ENCODE measurements around the gene PCMTD2.
"Not testable (repeated sequence)": the region's sequence is repeated elsewhere in the genome, so short reads cannot be mapped to it uniquely, and the experiment has no call there.

PCMTD2 gene

DNA sequence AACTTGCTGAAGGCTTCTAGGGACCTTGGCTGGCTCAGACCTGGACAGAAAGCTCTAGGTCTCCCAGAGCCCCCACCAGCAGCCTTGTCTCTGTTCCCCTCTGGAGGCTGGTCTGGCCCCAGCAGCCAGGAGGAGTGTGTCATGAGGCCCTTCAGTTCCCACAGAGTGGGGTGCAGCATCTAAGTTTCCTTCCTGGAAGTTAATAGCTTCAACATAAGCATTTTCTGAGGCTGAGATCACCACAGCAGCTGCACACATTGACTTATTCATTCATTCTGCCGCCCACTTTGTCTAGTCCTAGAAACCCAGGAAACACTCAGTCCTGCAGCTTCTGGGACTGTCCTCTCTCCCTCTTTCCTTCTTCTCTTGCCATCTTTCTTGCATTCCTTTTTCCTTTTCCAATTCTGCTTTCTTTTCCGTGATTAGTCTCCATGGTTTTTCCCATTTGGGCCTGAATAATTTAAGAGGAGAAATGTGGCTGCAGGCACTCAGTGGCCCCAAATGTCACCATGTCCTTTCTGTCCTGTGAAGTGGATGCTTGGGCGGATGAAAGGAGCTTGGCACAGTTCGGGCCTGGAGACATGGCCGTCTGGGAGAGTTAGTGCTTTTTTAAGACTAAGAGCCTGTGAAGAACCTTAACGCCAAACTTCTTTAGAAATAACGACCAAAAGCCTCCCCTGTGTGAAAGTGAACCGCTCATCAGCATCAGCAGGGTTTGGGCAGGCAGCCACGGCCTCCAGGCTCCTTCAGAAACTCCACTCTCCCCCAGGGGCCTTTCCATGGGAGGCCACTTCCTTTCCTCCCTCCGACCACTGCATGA, 31.0 kb upstream of the PCMTD2 start:
- DNase-seq = no peak

DNA sequence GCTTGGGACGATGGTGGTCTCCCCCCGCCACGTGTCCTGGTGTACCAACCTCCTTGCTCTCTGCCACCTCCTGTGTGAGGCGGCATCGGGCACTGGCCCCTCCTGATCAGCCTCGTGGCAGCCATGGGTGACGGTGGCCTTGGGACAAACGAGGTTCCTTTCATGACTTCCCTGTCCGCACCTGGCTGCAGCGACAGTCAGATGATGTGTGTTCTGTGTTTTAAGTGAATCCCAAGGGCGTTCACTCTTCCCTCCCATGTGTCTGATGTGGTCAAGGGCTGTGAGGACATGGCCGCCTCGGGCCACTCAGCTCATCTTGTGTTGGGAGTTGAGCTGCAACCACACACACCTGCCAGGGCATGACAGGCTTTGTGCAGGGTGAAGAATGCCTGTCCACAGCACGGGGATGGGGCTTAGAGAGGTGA, 30.4 kb upstream of the PCMTD2 start:
- no peak for DNase-seq

DNA sequence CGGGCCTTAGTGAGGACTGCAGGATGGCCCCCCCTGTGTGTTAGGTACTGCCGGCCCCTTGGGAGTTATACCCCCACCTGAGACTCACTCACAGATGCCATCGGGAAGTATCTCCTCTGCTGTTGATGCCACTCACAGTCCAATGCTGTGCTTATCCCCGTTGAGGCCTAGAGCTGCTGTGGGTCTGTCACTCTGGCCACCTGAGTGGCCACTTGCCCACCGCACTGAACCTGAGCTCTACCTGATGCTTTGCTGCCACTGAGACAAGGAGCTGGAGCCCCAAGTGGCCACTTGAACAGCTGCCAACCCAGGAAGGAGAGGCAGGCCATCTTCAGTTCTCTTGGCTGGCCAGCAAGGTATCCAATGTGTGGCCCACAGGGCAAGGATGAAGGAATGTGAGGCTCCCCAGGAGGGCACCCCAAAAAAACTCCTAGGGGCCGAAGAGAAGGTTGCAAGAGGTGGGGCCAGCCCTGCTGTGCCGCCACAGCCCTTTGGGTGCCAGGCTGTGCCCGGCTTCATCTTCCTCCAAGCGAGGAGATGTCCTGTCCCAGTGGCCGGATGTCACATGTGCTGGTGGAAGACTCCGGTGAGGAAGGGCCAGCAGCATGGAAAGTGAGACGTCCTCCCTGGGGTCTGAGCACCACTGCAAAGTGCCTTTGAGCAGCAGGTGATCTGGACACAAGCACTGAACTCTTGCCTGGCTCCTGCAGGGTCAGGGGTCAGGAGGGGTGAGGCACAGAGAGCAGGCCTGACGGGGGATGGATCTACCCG, 29.5 kb upstream of the PCMTD2 start:
- DNase-seq = no peak

DNA sequence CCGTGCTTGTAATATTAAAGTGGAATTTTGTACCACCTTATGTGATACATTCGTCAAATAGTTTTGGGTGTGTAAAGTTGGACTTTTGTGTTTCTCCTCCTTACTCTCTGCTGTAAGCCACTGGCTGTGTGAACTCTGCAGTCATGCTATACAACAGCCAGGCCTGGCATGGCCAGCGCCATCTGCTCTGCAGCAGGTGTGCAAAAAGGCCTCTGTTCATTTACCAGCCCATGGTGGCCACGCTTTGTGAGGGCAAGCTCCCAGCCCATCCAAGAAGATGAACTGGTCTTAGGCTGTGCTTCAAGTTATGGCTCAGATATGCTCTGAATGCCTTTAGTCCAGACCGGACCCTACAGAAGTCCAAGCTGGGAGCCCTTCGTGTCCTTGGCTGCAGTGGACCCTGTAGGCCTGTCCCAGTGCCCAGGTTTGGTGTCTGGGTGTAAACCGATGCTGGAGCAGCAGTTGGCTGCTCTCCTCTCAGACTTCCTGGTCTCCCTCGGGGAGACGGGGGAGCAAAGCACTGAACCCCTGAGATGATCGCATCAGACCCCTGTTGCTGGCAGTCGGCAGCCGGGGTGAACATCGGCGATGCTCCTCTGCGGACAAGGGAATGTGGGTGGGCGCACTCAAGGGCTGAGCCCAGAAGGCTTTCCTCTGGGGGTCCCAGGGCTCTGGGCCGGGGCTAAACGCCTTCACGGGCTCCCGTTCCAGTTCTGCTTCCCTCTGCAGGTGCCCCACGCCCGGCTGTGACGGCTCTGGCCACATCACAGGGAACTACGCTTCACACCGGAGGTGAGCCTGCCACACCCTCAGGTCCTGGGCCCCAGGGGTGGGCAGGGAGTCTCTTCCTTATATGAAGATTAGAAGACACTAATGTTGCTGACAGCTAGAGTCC, 28.6 kb upstream of the PCMTD2 start:
- no peak for DNase-seq

DNA sequence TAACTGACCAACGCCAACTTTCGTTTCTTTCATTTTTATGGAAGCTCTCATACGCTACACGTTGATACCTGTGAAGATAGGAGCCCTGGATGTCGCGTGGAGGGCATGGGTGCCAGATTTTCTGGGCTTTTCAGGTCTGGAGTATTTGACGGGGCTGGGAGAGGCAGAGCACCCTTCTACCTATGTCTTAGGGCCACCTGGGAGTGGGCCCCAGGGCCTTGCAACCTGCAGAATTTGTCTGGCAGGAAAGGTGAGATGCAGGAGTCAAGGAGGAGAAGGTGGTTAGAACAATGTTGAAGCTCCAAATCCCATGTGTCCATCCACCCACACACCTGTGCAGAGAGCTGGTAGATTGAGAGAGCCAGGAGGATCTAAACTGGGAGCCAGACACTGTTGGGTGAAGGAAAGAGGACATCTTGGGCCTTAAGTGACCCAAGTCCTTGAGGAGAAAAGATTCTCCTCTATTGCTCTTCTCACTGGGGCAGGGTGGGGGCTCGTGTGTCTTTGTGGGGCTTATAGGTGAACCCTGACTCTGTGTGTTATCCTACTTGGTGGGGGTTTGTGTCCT, 27.4 kb upstream of the PCMTD2 start:
- no peak for DNase-seq

DNA sequence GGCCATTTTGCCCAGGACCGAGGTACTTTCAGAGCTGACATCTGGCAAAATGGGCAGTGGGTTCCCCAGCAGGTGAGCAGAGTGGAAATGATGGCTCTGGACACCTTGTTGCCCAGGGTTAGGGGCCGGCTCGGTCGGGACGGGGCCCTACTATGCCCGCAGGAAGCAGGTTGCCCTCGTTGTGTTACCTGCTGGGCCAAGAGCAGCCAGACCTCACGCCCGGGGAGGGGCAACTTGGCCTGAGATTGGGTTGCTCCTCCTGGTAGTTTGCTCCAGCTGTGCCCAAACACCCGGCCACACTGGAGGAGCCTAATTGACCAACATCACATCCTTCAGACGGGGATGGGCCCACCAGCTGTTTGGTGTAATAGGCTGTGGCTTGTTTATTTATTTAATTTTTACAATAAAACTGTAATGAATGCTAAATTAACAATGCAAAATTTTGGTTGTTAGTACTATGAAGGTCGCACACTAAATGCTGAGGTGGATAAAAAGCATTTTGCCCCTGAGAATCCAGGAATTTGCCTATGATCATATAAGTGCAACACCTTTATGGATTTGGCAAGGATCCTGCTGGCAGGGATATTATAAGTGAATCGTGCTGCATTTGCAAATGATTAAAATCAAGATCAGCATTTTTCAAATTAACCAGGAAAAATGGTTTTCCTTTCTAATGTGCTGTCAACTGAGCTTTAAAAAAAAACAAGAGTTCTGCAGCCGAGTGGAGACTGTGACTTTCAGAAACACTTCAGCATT, 26.6 kb upstream of the PCMTD2 start:
- no peak for DNase-seq

DNA sequence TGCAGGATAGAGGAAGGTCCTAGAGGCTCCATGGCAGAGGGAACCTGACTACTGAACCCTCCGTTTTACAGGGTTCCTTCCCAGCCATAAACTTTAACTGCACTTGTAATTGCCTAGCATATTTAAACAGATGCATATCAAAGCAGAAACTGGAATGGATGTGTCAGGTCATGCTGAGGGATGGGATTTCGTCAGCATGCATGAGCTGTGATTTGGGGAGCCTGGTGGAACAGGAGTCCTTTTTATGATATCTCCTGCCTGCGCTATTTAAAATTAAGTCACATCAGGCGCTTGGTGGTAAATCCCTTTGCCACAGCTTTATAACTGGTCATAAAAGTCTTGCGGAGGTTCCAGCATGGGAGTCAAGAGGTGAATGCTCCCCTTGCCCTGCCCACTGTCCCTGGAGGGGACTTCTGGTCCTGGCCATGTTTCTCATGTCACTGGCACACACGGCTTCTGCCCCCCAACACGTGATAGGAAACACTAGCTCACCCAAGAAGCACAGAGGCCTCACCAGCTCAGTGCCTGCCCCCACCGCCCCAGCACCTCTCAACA, 26.0 kb upstream of the PCMTD2 start:
- no peak for DNase-seq

DNA sequence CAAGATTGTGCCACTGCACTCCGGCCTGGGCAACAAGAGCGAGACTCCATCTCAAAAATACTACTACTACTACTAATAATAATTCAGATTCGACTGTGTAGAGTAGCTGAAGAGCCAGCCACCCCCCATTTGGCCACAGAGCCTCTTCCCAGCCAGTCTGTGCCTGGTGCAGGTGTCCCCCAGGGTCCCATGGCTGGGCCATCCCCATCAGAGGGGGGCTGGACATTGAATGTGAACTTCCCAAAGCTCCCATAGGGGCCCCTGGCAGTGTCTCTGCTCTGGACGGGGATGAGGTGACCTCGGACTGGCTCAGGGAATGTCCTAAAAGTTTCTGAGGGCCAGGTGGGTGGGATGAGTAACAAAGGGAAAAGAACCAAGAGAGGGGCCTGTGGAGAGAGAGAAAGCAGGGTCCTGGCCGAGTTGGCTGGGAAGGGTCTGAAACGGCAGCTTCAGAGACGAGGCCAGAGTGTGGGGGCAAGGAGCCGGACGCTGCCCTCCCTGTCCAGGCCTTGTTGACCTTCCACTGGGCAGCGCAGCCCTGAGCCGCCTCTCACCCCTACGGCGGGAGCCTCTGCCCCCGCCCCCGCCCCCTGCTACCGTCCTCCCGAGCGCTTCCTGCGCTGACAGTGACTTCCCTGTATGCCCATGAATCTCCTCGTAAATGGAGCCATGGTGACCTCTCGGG, 24.9 kb upstream of the PCMTD2 start:
- no peak for DNase-seq

DNA sequence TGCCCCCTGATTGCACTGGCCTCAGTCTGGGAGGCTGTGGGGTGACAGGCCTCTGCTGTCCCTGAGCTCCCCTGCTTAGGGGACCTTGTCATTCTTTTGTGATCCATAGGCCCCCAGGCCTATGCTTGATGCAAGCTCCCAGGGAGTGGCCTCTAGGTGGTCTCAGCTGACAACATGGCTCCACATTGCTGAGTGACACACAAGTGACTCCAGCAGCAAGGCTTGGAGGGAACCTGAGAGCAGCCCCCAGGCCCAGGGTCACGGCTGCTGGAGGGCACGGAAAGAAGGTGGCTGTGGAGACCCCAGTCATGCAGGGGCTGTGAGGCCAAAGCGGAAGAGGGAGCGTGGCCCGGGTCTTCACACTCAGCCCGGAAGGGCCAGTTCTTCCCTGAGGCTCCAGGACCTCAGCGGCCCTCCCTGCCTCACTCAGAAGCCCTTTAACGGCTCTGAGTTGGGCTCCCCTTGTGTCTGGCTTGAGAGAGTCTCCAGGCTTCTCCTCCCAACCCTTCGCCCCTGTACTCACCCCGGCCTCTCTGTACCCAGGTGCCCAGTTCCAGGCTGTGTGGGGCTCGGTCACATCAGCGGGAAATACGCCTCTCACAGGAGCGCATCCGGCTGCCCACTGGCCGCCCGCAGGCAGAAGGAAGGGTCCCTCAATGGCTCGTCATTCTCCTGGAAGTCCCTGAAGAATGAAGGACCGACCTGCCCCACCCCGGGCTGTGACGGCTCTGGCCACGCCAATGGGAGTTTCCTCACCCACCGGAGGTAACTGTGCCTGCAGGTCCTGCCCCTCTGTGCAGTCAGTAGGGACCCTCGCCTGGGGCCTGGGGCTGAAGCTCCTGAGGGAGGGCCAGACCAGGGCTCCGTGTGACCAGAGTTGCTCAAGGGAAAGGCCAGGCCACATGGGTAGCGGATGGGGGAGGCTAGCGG, 23.7 kb upstream of the PCMTD2 start:
- DNase-seq = no peak

DNA sequence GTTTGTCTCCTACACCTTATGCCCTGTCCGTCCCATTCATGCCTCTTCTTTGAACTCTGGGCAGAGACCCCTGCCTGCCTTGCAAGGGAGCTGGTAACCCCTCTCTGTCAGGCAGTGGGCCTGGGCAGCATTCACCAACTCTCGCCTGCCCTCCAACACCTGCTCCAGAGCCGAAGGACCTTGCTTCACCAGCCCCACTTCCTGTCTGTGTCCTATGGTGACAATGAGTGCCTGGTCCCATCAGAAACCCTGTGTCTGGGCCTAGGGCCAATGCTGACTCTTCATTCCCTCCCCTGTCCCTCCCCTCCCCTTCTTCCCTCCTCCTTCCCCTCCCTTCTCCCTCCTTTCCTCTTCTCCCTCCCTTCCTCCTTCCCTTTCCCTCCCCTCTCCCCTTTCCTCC, 22.8 kb upstream of the PCMTD2 start:
- DNase-seq = no peak

DNA sequence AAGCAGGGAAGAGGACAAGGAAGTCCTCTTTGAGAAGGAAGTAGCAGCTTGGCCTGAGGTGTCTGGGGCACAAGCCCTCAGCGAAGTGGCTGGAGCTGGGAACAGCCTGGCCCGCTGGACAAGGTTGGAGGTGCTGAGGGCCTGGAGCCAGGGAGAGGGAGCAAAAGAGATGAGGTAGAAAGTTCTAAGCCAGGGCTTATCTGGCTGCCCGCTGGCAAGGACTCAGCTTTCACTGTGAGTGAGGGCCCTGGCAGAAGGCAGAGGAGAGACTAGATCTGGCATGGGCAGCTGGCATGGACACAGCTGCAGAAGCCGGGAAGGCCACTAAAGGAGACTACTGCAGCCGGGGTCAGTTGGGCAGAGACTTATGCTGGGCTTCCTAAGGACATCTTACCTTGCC, 21.8 kb upstream of the PCMTD2 start:
- no peak for DNase-seq

DNA sequence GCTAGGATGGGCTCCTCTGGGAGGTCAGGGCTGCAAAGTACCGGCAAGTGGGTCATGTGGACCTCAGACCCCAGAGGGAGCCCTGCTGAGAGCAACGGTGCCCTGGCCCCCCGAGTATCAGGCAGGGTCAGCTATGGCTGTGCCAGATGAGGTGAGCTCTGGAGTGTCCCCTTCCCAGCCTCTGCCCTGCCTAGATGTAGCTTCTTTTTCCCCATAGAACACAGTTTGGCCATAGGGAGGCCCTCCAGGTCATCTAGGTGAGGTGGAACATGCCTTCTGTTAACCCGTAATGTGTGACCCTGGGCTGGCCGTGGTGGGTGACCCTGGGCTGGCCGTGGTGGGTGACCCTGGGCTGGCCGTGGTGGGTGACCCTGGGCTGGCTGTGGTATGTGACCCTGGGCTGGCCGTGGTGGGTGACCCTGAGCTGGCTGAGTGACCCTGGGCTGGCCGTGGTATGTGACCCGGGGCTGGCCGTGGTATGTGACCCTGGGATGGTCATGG, 21.2 kb upstream of the PCMTD2 start:
- no peak for DNase-seq

DNA sequence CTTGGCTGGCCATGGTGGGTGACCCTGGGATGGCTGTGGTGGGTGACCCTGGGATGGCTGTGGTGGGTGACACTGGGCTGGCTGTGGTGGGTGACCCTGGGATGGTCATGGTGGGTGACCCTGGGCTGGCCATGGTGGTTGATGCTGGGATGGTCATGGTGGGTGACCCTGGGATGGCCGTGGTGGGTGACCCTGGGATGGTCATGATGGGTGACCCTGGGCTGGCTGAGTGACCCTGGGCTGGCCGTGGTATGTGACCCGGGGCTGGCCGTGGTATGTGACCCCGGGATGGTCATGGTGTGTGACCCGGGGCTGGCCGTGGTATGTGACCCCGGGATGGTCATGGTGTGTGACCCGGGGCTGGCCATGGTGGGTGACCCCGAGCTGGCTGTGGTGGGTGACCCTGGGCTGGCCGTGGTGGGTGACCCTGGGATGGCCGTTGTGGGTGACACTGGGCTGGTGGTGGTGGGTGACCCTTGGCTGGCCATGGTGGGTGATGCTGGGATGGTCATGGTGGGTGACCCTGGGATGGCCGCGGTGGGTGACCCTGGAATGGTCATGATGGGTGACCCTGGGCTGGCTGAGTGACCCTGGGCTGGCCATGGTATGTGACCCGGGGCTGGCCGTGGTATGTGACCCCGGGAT, 20.5 kb upstream of the PCMTD2 start:
- not testable (repeated sequence) for DNase-seq

DNA sequence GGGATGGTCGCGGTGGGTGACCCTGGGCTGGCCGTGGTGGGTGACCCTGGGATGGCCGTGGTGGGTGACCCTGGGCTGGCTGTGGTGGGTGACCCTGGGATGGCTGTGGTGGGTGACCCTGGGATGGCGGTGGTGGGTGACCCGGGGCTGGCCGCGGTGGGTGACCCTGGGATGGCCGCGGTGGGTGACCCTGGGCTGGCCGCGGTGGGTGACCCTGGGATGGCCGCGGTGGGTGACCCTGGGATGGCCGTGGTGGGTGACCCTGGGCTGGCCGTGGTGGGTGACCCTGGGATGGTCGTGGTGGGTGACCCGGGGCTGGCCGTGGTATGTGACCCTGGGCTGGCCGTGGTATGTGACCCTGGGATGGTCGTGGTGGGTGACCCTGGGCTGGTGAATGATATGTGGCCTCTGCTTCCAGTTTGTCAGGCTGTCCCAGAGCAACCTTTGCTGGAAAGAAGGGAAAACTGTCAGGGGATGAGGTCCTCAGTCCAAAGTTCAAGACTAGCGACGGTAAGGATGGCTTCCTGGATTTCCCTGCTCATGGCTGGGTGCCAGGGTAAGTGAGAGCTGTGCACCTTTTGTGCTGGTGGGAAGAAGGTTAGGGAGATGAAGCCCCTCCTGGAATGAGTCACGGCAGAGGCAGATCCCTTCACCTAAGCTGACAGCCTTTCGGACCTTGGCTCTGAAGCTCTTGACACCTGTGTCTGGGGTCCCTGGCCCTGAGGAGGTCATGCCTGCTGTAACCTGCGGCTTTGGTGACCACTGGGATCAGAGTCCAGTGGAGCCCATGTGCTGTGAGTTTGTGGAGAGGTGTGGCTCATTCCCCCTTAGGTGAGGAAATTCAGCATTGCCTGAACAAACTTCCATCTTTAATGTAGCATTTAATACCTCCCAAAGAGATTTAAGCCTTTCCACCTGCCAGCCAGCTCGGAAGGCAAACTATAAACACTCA, 19.1 kb upstream of the PCMTD2 start:
- DNase-seq = no peak

DNA sequence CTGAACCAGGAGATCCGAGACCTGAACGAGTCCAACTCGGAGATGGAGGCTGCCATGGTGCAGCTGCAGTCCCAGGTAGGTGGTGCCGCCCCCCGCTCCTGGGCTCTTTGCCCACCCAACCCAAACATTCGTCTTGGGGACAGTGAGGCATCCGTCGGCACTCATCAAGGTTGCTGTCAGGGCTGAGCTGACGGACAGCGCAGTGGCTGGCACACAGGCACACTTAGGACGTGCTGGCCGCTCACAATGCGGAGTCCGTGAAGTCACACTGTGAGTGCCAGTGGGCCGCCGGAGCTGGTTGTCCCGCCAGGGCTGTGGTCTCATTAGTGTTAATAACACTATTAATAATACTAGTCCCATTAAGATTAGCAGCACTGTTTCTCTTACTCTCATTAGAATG, 18.2 kb upstream of the PCMTD2 start:
- DNase-seq = no peak

DNA sequence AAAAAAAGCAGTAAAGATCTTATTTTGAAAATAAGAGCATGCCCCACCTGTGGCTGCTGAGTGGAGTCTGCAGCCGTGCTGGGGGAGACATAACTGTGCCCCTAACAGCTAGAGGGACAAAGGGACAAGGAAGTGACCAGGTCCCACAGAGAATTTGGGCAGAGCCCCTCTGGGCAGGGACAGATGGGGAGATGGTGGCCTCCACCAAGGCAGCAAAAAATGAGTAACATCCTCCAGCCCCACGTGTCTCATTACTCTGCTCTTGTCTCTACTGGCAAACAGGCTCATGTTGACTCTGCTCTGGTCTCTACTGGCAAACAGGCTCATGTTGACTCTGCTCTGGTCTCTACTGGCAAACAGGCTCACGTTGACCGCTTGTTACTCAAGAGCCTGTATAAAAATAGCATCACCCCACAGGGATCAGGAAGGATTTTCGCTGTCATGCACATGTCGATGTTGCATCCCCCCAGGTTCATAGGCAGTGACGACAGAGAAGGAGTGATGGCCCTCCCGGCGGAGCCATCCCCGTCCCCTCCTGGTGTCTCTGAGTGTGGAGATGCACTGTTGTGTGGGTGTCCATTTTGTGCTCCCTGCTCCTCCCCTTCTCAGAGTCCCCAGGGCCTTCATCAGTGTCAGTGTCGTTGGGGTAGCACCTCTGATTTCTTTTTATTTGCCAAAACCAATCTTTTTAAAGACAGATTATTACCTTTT, 17.3 kb upstream of the PCMTD2 start:
- no peak for DNase-seq

DNA sequence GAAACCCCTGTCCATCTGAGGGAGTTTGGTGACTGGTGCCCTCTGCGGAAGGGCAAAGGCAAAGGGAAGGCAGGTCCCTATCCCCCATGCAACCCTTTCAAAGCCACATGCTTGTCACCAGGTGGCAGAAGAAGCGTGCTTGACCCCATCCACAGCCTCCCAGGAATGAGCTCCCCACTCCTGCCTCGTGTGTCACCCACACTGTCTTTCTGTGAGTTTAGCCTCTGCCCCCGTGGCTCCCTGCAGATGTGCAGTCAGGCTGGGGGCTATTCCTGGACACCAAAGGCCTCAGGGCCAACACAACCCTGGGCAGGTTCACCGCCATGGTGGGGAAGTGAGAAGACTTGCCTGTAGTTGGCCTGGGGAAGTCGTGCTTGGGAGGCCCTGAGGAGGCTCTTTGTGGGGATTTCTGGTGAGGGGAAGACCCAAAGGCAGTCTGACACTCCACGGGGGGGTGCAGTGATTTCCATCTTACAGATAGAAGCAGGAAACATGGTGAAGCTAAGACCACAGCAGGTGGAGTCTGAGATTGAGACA, 16.6 kb upstream of the PCMTD2 start:
- DNase-seq = no peak
